K562 (cell line): ENCODE results near the gene ACBD6. TPM values are rescaled to one million over a fixed set of nuclear protein-coding genes. Genes with fewer than 3 reads are reported as not detected.

Experiments used
- ATAC-seq: fragments of 200-7000 bp; cut with Tn5 transposase; 3 replicates; pipeline ENCODE4 v1.9.1; 2020; ENCODE audit warnings: moderate library complexity
- BruUV-seq: library from RNA; stranded (reverse); fragments of 400-500 nt; replicated peaks from 2 replicates; lab custom pipeline; 2021; lab: Mats Ljungman, UMichigan
- CTCF ChIA-PET: fragments of 300-600 bp; formaldehyde crosslinking; extraction: SDS; loops from one replicate; lab custom pipeline; 2021; ENCODE audit warnings: low intra/inter-chr PET ratio; lab: Yijun Ruan, JAX
- POLR2A ChIA-PET: fragments of 300-600, 350-650 bp; sonication (Branson Sonifier 250); formaldehyde crosslinking; extraction: SDS; loops from one replicate; lab custom pipeline; 2021; ENCODE audit warnings: antibody characterized with exemption, inconsistent platforms; lab: Yijun Ruan, JAX
- DNase-seq, 4 experiments: peaks; one replicate each; pipeline versions ENCODE4 v3.0.0 to v3.0.0-alpha.2; 2011 to 2018; ENCODE audit warnings: low spot score in 3 of 4, mixed read lengths in 3 of 4; ENCODE audit errors: extremely low read depth in 1 of 4
- FAIRE-seq: peaks from 2 replicates; lab custom pipeline; 2011; peaks lifted over from hg19 to GRCh38; lab: Jason Lieb, UNC
- H2AFZ ChIP-seq: 2 replicates; pipeline ENCODE4 v1.6.0; 2011; ENCODE audit warnings: low read depth, low read length, control low read depth, inconsistent platforms
- H3K27ac ChIP-seq: fragments of 200-600 bp; 3 replicates; pipeline ENCODE4 v1.8.0; 2011; ENCODE audit warnings: low read depth, mild to moderate bottlenecking, control low read depth, inconsistent platforms, low read length, moderate library complexity, mixed read lengths; ENCODE audit errors: extremely low read depth
- H3K27me3 ChIP-seq, 2 experiments: fragments of 300-600 bp in 1 of 2; 2 replicates in 1 of 2; 3 replicates in 1 of 2; pipeline versions ENCODE4 v1.6.0 to v1.8.0; 2011; ENCODE audit warnings: inconsistent platforms in 2 of 2, low read length in 2 of 2, mild to moderate bottlenecking in 1 of 2, mixed read lengths in 1 of 2, moderate library complexity in 1 of 2; ENCODE audit not compliant: control insufficient read depth in 2 of 2, insufficient read depth in 2 of 2
- H3K36me3 ChIP-seq: fragments of 300-600 bp; 3 replicates; pipeline ENCODE4 v1.8.0; 2011; ENCODE audit warnings: mild to moderate bottlenecking, low read length, inconsistent platforms; ENCODE audit not compliant: control insufficient read depth, insufficient read depth
- H3K4me1 ChIP-seq, 2 experiments: fragments of 200-600 bp in 1 of 2; replicated peaks in 1 of 2; 2 replicates in 1 of 2; 3 replicates in 1 of 2; pipeline versions ENCODE4 v1.5.1 to v1.8.0; 2011; ENCODE audit warnings: inconsistent platforms in 2 of 2, low read length in 2 of 2, mild to moderate bottlenecking in 1 of 2, mixed read lengths in 1 of 2, moderate library complexity in 1 of 2; ENCODE audit not compliant: control insufficient read depth in 2 of 2, insufficient read depth in 2 of 2
- H3K4me2 ChIP-seq: 2 replicates; pipeline ENCODE4 v1.6.1; 2011; ENCODE audit warnings: low read length, control low read depth, inconsistent platforms, mixed read lengths; ENCODE audit not compliant: insufficient read depth
- H3K4me3 ChIP-seq: fragments of 200-600 bp; sonication (generic), shearing (Covaris generic); 2 replicates; pipeline ENCODE4 v1.5.1; 2016; ENCODE audit warnings: control low read depth, inconsistent platforms
- H3K79me2 ChIP-seq: fragments of 200-600 bp; 3 replicates; pipeline ENCODE4 v1.8.0; 2011; ENCODE audit warnings: low read length, inconsistent platforms; ENCODE audit not compliant: control insufficient read depth, insufficient read depth
- H3K9ac ChIP-seq, 2 experiments: 2 replicates each; pipeline versions ENCODE4 v1.6.0 to v1.6.1; 2011; ENCODE audit warnings: low read depth in 2 of 2, low read length in 2 of 2, control low read depth in 1 of 2, inconsistent platforms in 1 of 2, mild to moderate bottlenecking in 1 of 2, mixed read lengths in 1 of 2; ENCODE audit not compliant: insufficient read depth in 1 of 2
- H3K9me1 ChIP-seq: one replicate; pipeline ENCODE4 v1.6.0; 2011; ENCODE audit warnings: inconsistent platforms, mild to moderate bottlenecking, low read length, moderate library complexity; ENCODE audit not compliant: control insufficient read depth, insufficient read depth
- H3K9me3 ChIP-seq: replicated peaks from 2 replicates; pipeline ENCODE4 v1.5.1; 2011; ENCODE audit warnings: low read depth, low read length, inconsistent platforms; ENCODE audit not compliant: control insufficient read depth, insufficient read depth
- H4K20me1 ChIP-seq: replicated peaks from 2 replicates; pipeline ENCODE4 v1.6.1; 2011; ENCODE audit warnings: low read length, inconsistent platforms, mixed read lengths; ENCODE audit not compliant: control insufficient read depth, insufficient read depth
- ARID1B ChIP-seq: fragments of 450-650 bp; IDR thresholded peaks from 2 replicates; pipeline ENCODE4 v1.6.1; 2016; ENCODE audit warnings: antibody characterized with exemption, mild to moderate bottlenecking, inconsistent platforms
- BRF1 ChIP-seq: IDR thresholded peaks from 3 replicates; pipeline ENCODE4 v1.6.1; 2011; ENCODE audit warnings: borderline replicate concordance, mild to moderate bottlenecking; ENCODE audit not compliant: insufficient read length; ENCODE audit errors: extremely low read depth
- CHD4 ChIP-seq: fragments of 200-600 bp; sonication (generic); IDR thresholded peaks from 3 replicates; pipeline ENCODE4 v1.6.1; 2012; ENCODE audit warnings: low read depth, mild to moderate bottlenecking, mixed read lengths, low read length, inconsistent platforms; ENCODE audit not compliant: insufficient read depth, insufficient replicate concordance, poor library complexity, severe bottlenecking
- CUX1 ChIP-seq: fragments of 200-800 bp; sonication (Bioruptor generic); IDR thresholded peaks from 2 replicates; pipeline ENCODE4 v1.6.1; 2016; ENCODE audit warnings: missing genetic modification characterization, missing compliant biosample characterization
- FOXM1 ChIP-seq, 2 experiments: fragments of 450-650 bp in 1 of 2; sonication (generic) in 1 of 2; formaldehyde crosslinking in 1 of 2; IDR thresholded peaks; 2 replicates each; pipeline versions ENCODE4 v1.6.1 to v1.9.0; 2017 to 2022; ENCODE audit warnings: low read depth in 2 of 2, mild to moderate bottlenecking in 2 of 2, missing genetic modification reagents in 1 of 2, moderate library complexity in 1 of 2
- HSF4 ChIP-seq: fragments of 250-450 bp; sonication (Bioruptor Pico); IDR thresholded peaks from 2 replicates; pipeline ENCODE4 v2.1.2; 2022; ENCODE audit warnings: mild to moderate bottlenecking, moderate library complexity, borderline replicate concordance
- KLF1 ChIP-seq: fragments of 450-650 bp; IDR thresholded peaks from 2 replicates; pipeline ENCODE4 v1.6.1; 2016; ENCODE audit warnings: missing genetic modification characterization, missing compliant biosample characterization
- LARP7 ChIP-seq: fragments of 450-650 bp; IDR thresholded peaks from 2 replicates; pipeline ENCODE4 v1.6.1; 2016
- MAZ ChIP-seq, 2 experiments: fragments of 450-650 bp in 1 of 2; sonication (generic) in 1 of 2; formaldehyde crosslinking; IDR thresholded peaks in 1 of 2; conservative IDR thresholded peaks in 1 of 2; 2 replicates each; pipeline versions ENCODE4 v1.4.0 to v1.5.0; 2020; ENCODE audit warnings: mild to moderate bottlenecking in 1 of 2, missing genetic modification reagents in 1 of 2
- MED1 ChIP-seq: sonication (generic); formaldehyde crosslinking; IDR thresholded peaks from 2 replicates; pipeline ENCODE4 v1.8.1; 2023; ENCODE audit warnings: missing genetic modification reagents, borderline replicate concordance
- RBM22 ChIP-seq: fragments of 200-400 bp; formaldehyde crosslinking; IDR thresholded peaks from 2 replicates; pipeline ENCODE4 v1.6.1; 2018; ENCODE audit warnings: low read length, low read depth; ENCODE audit not compliant: poor library complexity, severe bottlenecking
- ZNF592 ChIP-seq: fragments of 450-650 bp; IDR thresholded peaks from 2 replicates; pipeline ENCODE4 v1.6.1; 2017; ENCODE audit warnings: antibody characterized with exemption, mild to moderate bottlenecking
- WGBS: fragments of 100-300 bp; shearing (Covaris generic); methylation state at CpG from one replicate; pipeline ENCODE4 v1.1.6; 2016; ENCODE audit warnings: low coverage, mixed read lengths; ENCODE audit not compliant: insufficient coverage; ENCODE audit errors: missing lambda C conversion rate; 5-methylcytosine and 5-hydroxymethylcytosine counted together
- in situ Hi-C: fragments of 300-500 bp; cut with MboI; formaldehyde crosslinking; loops from 4 replicates; pipeline ENCODE4 v1.15.0; 2018; ENCODE audit warnings: inconsistent platforms, mixed read lengths
- intact Hi-C: fragments of 100-400 bp; cut with micrococcal nuclease; formaldehyde crosslinking; loops from 2 replicates; pipeline ENCODE4 v1.14.2; 2022
- polyA plus RNA-seq, 8 experiments: library from polyadenylated mRNA; depleted of rRNA in 4 of 8; stranded (reverse) in 5 of 8; unstranded in 3 of 8; fragments of >200 nt; fragmentation: Nextera tagmentation in 2 of 8; fragmentation: Illumina TruSeq in 1 of 8; extraction: Ambion mirVana in 2 of 8; extraction: Trizol in 1 of 8; gene quantifications; 2 replicates each; pipeline versions ENCODE4 v1.2.1 to v1.2.3, GENCODE V29; 2011 to 2014; ENCODE audit warnings: inconsistent platforms in 1 of 8, missing spikeins in 1 of 8
- total RNA-seq, 7 experiments: library from RNA; depleted of rRNA in 6 of 7; stranded (reverse); fragments of >200 nt in 6 of 7; fragmentation: Illumina TruSeq in 2 of 7; extraction: Trizol in 2 of 7; gene quantifications; 2 replicates each; pipeline versions ENCODE4 v1.2.1 to v1.2.3, GENCODE V29; 2011 to 2021; ENCODE audit warnings: low replicate concordance in 1 of 7

Gene ACBD6
- total and polyA plus RNA-seq, 9 of the 15 experiments (the other 6 are each of a cell fraction or from before 2014, with no cell fraction given) = 16.9 to 107 (median 77.7) TPM

GRCh38 chr1:180288940-180289339 lies 213.4 kb downstream of the ACBD6 start:
- DNase-seq = peak in 2 of 4 experiments; percentile 40 to 44
- in situ Hi-C loops (no loop called here), intact Hi-C loops (no loop called here)
- Histone ChIP-seq H3K9me3 (no peaks in the 10 kb centered on the region), H3K27me3 (no peaks in the 10 kb centered on the region), H3K36me3 (peaks cover 31% of the 10 kb centered on the region; the same call in 2 of the 3 replicates), H2AFZ (0 out of 2 replicates have a peak overlapping the region, but pooled peaks have one; percentile 9), H3K9me1 (no peaks in the 10 kb centered on the region), H3K4me2 (peak overlapping the region; percentile 26; the same call in 1 of the 2 replicates), H3K9ac (peak overlapping the region in 1 of 2 experiments; percentile 2; a peak in 1 of 4 replicates), H4K20me1 (no peaks in the 10 kb centered on the region), H3K27ac (no peak overlapping the region; the same call in 2 of the 3 replicates), H3K4me3 (no peak overlapping the region), H3K4me1 (peaks cover 7 to 27% of the 10 kb centered on the region in 2 experiments; a peak in 4 of 5 replicates), H3K79me2 (peaks cover 5% of the 10 kb centered on the region; the same call in 1 of the 3 replicates)
- no peak for FAIRE-seq
- WGBS = 0% methylated on average over 1 of the region's 1 CpG
- BruUV-seq = no TSS peak
- POLR2A ChIA-PET = interaction anchor here (5.1 kb wide), 1 partner anchor 15 kb away, joined by 17 read pairs; no protein-coding TSS in a partner anchor
- peak; percentile 63 for ATAC-seq
- CTCF ChIA-PET = no interaction called here
- TF ChIP-seq HSF4 (CRISPR knock-in tag) = no peak
- 0 out of 2 replicates have a peak, but pooled peaks have one; percentile 46 for TF ChIP-seq ZNF592
- no peak for TF ChIP-seq RBM22
- TF ChIP-seq MAZ (CRISPR knock-in tag; conservative IDR thresholded peaks at IDR 0.05 in 1 of 2, IDR thresholded peaks at IDR 0.05 in 1 of 2) = no peak; a peak in 1 of 4 replicates
- no peak for TF ChIP-seq CHD4
- peak; percentile 12; the same call in 1 of the 2 replicates for TF ChIP-seq FOXM1 (IDR thresholded peaks at IDR 0.05; ENCODE audit: low read depth)
- TF ChIP-seq FOXM1 (CRISPR knock-in tag; IDR thresholded peaks at IDR 0.05; ENCODE audit: low read depth) = no peak
- TF ChIP-seq KLF1 (tag) = no peak
- TF ChIP-seq BRF1 = no peak
- no peak for TF ChIP-seq LARP7
- no peak for TF ChIP-seq MED1 (CRISPR knock-in tag)
- no peak for TF ChIP-seq CUX1 (CRISPR knock-in tag)
- peak; percentile 56 for TF ChIP-seq ARID1B
